ENCODE measurements around the gene NUP188.
A peak's percentile ranks its signal among the peaks of the same experiment; 100 is the strongest.

GRCh38 chr9:128992995-128993394, 45.5 kb downstream of the NUP188 start:
- TF ChIP-seq ZNF512B (CRISPR knock-in tag; IDR thresholded peaks at IDR 0.05; ENCODE audit: borderline replicate concordance) (no peak), USF2 (IDR thresholded peaks at IDR 0.05; ENCODE audit: low read depth, low read length) (no peak), USF2 (CRISPR knock-in tag; IDR thresholded peaks at IDR 0.05; ENCODE audit: borderline replicate concordance) (no peak), TAF1 (CRISPR knock-in tag; IDR thresholded peaks at IDR 0.05) (no peak), ZBTB44 (CRISPR knock-in tag; IDR thresholded peaks at IDR 0.05) (no peak), REL (CRISPR knock-in tag; conservative IDR thresholded peaks at IDR 0.05) (no peak), ZC3H13 (CRISPR knock-in tag; IDR thresholded peaks at IDR 0.05) (no peak), ZNF124 (CRISPR knock-in tag; IDR thresholded peaks at IDR 0.05) (no peak), MAX (IDR thresholded peaks at IDR 0.05) (no peak), ZNF460 (CRISPR knock-in tag; IDR thresholded peaks at IDR 0.05; ENCODE audit: borderline replicate concordance) (no peak), E2F5 (CRISPR knock-in tag; conservative IDR thresholded peaks at IDR 0.05) (no peak), FOXK2 (IDR thresholded peaks at IDR 0.05) (no peak), CTCF (CRISPR knock-in tag; IDR thresholded peaks at IDR 0.05) (peak; percentile 34; the same call in 1 of the 2 replicates), GABPA (IDR thresholded peaks at IDR 0.05; ENCODE audit: low read depth, low read length) (no peak), GABPA (CRISPR knock-in tag; IDR thresholded peaks at IDR 0.05; ENCODE audit: low read depth) (no peak), STAG1 (CRISPR knock-in tag; IDR thresholded peaks at IDR 0.05) (0 out of 2 replicates have a peak, but pooled peaks have one; percentile 28)

Data from HepG2 (cell line).